Cardiac septum (tissue), 1 donor: Measurements from ENCODE around the gene AGTPBP1. TPM values are rescaled to one million over a fixed set of nuclear protein-coding genes. Genes with fewer than 3 reads are reported as not detected.
"Not testable (repeated sequence)": the region's sequence is repeated elsewhere in the genome, so short reads cannot be mapped to it uniquely, and the experiment has no call there.

Experiments
- DNase-seq: peaks from one replicate; pipeline ENCODE4 v3.0.0-alpha.2; 2020; ENCODE audit warnings: low spot score
- intact Hi-C: fragments of 100-400 bp; cut with DNase I; formaldehyde crosslinking; loops from one replicate; pipeline ENCODE4 v1.14.0; 2022
- total RNA-seq: library from RNA; stranded (reverse); fragmentation: NEBNext Ultra II Directional; extraction: Animal tissue kit (Norgen Biotek cat#: 25700); gene quantifications from one replicate; pipeline ENCODE4 v1.2.1, GENCODE V29; 2021
- donor health status: DM: no; HTN: no; CAD: no.

AGTPBP1 gene
- total RNA-seq, 1 donor from 2014 or later, result 39.0 TPM

DNA sequence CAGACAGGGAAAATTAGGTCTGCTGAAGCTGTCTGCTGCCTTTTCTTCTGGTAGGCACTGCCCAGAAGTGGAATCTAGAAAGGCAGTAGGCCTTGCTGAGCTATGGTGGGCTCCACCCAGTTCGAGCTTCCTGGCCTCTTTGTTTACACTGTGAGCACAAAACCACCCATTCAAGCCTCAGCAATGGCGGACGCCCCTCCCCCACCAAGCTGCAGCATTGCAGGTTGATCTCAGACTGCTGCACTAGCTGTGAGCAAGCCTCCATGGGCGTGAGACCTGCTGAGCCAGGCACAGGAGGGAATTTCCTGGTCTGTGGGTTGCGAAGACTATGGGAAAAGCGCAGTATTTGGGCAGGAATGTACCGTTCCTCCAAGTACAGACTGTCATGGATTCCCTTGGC, 18.5 kb downstream of the AGTPBP1 start:
- peak; percentile 80 for DNase-seq
- intact Hi-C loops, result no loop called here

DNA sequence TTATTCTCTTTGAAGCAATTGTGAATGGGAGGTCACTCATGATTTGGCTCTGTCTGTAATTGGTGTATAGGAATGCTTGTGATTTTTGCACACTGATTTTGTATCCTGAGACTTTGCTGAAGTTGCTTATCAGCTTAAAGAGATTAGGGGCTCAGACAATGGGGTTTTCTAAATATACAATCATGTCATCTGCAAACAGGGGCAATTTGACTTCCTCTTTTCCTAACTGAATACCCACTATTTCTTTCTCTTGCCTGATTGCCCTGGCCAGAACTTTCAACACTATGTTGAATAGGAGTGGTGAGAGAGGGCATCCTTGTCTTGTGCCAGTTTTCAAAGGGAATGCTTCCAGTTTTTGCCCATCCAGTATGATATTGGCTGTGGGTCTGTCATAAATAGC, 22.3 kb downstream of the AGTPBP1 start:
- DNase-seq, intact Hi-C loops: not testable (repeated sequence)

DNA sequence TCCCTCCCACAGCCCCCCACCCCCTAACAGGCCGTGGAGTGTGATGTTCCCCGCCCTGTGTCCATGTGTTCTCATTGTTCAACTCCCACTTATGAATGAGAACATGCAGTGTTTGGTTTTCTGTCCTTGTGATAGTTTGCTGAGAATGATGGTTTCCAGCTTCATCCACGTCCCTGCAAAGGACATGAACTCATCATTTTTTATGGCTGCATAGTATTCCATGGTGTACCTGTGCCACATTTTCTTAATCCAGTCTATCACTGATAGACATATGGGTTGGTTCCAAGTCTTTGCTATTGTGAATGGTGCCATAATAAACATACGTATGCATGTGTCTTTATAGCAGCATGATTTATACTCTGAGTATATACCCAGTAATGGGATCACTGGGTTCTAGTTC, 23.9 kb downstream of the AGTPBP1 start:
- intact Hi-C loops, DNase-seq: not testable (repeated sequence)

DNA sequence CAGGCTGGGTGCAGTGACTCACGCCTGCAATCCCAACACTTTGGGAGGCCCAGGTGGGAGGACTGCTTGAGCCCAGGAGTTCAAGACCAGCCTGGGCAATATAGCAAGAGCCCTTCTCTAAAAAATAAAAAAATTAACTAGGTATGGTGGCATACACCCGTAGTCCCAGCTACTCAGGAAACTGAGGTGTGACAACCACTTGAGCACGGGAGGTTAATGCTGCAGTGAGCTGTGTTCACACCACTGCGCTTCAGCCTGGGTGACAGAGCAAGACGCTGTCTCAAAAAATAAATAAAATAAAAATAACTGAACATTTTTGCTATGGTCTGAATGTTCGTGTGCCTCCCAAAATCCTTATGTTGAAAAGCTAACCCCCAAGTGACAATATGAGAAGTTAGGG, 24.5 kb downstream of the AGTPBP1 start:
- intact Hi-C loops, result no loop called here
- DNase-seq, result no peak

DNA sequence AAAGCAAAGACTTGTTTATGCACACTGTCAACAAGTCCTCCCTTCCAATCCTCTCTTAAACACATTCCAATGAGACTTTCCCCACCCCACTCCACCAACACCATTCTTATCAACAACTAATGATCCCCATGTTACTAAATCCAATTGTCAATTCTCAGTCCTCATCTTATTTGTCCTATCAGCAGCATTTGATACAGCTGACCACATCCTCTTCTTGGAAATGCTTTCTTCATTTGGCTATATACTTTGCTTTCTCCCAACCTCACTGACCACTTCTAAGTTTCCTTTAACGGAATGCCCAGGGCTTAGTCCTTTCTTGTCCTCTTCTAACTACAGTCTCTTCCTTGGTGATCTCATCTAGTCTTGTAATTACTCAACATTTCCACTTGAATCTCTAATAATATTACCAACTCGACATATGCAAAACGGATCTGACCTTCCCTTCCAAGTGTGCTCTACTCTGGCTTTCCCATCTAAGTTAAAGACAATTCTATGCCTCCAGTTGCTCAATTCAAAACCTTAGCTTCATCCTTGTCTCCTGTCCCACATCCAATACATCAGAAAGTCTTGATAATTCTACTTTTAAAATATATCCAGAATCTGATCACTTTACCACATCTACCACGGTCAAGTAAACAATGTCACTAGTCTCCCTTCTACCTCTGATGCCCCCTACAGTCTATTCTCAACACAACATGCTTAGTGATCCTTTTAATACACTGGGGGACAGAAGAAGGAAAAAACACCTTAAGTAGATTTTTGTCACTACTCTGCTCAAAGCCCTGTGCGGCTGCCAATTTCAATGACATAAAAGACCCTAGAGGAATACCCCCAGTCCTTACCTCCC, 25.5 kb downstream of the AGTPBP1 start:
- intact Hi-C loops, result no loop called here
- no peak for DNase-seq

DNA sequence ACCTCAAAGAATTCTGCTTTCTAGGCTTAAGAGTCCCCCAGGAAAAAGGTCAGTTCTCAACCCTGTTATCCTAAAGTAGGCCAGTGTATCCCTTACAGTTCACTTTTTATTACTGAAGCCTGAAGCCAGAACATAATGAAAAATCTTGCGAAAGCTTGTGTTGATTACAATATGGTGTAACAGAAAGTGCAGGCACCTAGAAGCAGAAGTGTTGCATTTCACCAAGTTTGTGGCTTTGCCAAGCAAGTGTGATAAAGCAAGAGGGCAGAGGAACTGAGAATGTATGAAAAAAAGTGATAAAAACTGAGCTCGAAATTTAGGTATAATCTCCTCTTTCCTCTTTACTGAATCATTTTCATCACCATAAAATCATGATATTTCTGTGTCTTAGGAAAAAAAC, 26.2 kb downstream of the AGTPBP1 start:
- intact Hi-C loops, result no loop called here
- DNase-seq, result no peak

DNA sequence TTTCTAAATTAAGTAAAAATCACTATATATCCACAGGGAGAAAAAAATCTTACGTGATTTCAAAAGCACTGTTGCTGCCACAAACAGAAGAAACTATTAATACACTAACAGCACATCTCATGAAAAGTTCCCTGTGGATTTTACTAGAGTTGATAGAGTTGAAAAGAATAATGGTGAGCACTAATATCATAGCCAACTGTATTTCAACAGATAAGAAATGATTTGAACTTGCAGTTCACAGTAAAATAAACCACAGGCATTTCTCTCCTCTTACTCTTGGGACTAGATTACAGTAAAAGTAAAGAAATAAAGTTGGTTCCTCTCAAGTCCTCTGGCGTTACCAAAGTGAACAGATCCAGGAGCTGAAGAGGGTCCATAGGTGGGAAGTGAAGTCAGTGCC, 27.9 kb downstream of the AGTPBP1 start:
- DNase-seq, result no peak
- intact Hi-C loops, result no loop called here

DNA sequence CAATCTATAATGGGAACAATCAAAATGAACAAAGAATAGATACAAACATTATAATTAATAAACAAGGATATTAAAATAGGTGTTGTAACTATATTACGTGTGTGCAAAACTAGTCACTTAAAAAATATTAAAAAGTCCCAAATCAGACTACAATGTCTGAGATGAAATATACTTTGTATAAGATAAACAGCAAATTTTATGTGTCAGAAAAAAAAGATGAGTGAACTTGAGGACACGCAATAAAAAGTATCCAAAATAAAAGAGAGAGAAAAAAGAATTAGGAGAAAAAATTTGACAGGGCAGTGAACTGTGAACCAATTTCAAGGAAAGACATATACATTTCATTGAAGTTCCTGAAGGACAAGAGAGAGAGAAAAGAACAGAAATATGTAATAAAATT, 37.0 kb downstream of the AGTPBP1 start:
- intact Hi-C loops, result no loop called here
- DNase-seq, result no peak

DNA sequence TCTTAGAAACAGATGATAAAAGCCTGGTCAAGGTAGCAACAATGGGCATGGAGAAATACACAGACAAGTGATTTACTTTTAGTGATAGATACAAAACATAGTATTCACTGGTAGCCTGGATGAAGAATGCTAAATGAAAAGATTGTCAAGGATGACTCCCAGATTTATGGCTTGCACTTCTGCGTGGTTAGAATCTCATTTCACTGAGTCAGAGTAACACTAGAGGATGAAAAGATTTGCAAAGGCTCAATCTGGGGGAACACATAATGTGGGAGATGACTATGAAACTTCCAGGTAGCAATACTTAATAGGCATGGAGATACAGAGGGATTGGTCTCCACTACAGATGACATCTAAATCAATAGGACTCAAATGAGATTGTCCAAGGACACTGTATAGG, 38.4 kb downstream of the AGTPBP1 start:
- intact Hi-C loops, result no loop called here
- DNase-seq, result no peak

DNA sequence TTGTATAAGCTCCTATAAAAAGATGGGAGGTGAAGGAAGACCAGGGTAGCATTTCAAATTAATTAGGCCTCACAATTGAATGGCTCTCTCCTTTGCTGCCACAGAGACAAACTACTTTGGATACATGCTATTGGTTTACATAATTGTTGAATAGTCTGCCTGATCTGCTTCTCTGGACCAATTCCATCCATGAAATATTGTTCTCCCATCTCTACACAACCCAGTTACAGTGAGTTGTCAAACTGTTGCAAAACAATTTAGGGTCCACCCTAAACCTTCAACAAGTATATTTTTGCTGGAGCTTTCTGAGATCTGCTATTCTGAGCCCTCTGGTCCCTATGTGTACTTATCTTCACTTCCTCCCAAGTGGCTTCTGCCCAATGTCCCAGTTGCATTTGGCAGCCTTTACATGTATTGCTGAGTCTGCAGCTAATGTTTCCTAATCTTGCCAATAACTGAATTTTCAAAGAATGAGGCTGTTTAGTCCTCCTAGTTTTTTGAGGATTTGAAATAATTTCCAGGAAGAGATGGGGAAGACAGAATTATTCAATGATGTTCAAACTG, 38.9 kb downstream of the AGTPBP1 start:
- intact Hi-C loops, result no loop called here
- no peak for DNase-seq

DNA sequence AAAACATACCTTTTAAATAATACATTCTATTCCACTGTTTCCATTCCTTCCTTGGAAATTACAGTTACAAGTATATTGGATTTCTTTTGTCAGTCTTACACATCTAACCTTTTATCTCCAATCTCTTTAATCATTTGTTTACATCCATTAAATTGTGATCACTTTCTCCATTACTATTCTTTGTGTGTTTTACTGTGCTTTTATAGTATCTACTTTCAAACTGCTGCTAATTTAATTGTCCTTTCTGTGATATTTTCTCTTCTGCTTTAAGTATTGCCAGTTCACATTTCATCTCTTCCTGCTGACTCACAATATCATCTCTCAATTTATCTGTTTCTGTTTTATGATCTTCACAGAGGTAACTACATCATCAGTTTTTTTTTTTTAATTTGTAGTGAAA, 39.6 kb downstream of the AGTPBP1 start:
- intact Hi-C loops, result no loop called here
- DNase-seq, result no peak

DNA sequence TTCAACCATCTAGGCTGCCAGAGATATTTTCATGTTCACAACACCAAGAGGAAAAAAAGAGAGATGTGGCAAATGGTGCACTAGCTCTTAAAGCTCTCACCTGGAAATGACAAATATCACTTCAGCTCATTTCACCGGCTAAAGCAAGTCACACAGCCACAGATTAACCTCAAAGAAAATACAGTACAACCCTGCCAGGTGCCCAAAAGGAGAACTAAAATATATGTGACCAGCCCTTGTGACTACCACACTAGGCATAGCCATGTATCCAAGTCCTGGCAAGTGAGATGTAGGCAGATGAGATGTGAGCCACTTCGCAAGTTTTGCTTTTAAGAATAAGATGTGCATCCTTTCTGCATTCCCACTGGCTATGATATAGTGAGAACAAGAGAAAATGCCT, 41.4 kb downstream of the AGTPBP1 start:
- DNase-seq, result no peak
- intact Hi-C loops, result no loop called here

DNA sequence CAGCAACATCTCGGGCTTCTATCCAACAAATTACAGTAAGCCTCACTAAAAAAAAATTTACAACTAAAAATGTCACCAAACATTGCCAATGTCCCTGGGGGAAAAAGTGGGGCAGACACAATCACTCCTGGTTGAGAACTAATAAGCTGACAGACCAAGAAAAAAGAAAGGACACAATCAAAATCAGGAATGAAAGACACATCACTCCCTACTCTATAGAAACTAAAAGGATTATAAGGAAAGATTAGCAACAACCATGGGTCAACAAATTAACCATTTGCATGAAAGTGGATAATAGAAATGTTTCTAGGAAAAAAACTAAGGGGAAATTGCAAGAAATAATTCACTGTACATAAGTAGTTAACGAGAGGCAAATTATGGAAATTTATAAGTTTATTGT, 53.4 kb downstream of the AGTPBP1 start:
- DNase-seq, result no peak
- intact Hi-C loops, result loop anchor here (10.0 kb wide), 1 partner anchor 64 kb away; no protein-coding TSS in a partner anchor

DNA sequence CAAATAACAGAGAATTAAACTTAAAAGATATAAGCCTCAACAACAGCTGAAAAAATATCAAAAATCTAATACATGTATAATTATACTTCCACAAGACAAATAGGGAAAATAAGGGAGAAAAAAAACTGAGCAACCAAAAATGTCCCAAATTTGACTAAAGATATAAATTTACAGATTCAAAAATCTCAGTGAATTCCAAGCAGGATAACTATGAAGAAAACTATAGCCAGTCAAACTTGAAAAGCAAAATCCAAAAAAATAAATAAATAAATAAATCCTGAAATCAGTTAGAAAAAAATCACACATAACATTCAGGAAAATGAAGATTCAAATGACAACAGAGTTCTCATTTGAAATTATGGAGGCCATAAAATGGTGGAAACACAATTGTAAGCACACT, 56.7 kb downstream of the AGTPBP1 start:
- intact Hi-C loops, result loop anchor here (10.0 kb wide), 1 partner anchor 60 kb away; no protein-coding TSS in a partner anchor
- no peak for DNase-seq

DNA sequence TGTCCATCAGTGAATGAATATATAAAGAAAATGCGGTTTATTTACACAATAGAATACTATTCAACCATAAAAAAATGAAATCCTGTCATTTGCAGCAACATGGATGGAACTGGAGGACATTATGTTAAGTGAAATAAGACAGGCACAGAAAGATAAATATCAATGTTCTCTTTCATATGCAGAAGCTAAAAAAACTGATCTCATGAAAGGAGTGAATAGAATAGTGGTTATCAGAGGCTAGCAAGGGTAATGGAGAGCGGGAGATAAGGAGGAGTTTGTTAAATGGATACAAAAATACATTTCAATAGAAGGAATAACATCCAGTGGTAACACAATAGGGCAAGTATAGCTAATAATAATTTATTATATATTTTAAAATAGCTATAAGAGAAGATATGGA, 65.0 kb downstream of the AGTPBP1 start:
- intact Hi-C loops, result no loop called here
- no peak for DNase-seq

DNA sequence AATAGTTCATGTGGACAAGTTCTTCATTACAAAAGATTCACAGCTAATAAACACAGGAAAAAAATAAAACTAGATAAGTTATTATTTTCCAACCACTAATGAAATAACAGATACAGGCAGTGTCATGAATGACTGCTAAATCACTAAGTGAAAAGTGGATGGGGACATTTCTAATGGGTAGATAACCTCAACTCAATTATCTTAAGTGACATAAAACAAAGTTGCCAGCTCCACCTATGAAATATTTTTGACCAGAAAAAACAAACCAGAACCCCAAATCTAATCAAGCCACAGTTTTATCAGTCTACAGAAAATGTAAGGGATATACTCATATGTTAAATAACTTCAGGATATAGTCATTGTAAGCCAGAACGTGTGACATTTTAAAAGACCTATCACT, 74.4 kb downstream of the AGTPBP1 start:
- DNase-seq, result no peak
- intact Hi-C loops, result no loop called here

DNA sequence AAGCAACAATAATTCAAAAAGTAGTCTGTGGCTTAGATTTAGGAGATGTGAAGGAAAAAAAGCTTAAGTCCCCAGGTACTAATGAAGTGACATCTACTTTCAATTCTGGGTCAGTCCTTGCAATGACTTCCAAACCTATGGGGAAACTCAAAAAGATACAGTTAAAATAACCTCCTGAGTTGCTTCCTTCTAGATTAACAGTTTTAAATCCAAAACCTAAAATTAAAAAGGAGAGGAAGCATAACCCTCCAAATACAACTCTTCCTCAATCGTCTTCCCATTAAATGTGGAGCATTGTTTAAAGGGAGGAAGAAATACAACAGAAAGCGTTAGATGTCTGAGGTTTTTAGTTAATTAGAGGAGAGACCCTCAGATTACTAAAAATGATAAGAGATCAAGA, 75.7 kb downstream of the AGTPBP1 start:
- no peak for DNase-seq
- intact Hi-C loops, result no loop called here

DNA sequence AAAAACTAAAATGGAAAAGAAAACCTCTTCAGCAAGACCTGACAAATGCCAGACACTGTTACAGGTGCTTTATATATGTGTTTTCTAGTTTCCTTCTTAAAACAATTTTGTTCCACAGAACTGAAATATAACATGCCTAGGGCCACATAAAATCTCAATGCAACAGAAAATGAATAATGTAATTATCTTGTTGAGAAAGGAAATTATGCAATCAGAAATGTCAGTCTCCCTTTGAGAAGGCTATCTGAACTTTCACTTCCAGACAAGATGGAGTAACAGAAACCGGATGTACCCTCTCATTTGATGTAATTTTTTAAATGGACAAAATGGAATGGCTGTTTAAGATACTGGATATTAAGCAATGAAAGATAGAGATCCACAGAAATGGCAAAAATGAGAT, 79.2 kb downstream of the AGTPBP1 start:
- DNase-seq, result no peak
- intact Hi-C loops, result no loop called here

DNA sequence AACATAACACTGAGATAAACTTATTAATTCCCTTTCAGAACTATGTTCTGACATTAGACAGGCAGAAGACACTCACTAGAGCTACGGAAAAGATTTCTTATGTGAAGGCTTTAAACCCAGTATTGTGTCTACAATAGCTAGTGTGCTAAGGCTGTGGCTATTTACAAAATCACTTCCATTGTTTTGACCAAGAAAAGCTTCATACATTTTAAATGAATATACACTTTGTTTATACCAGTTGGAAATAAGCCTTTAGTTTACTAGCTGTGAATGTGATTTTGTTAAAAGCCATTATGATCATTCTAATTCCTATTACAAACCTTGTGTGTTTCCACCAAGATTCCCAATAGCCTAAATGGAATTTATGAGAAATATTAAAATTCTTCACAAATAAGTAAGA, 83.0 kb downstream of the AGTPBP1 start:
- no peak for DNase-seq
- intact Hi-C loops, result no loop called here

DNA sequence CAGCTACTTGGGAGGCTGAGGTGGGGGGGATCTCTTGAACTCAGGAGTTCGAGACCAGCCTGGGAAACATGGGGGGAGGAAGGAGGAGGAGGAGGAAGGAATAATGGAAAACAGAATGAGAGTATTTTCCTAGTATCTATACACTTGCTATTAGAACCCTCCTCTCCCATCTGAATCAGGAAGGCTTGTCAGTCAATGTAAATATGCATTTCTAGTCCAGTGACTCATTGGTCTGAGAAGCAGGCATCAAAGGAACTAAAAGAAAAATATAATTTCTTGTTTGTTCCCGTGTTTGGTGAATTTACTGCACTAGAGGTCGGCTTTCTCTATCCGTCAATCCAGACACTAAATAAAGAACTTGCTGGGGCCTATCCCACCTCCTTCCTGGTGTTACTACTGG, 88.6 kb downstream of the AGTPBP1 start:
- intact Hi-C loops, result no loop called here
- DNase-seq, result no peak

DNA sequence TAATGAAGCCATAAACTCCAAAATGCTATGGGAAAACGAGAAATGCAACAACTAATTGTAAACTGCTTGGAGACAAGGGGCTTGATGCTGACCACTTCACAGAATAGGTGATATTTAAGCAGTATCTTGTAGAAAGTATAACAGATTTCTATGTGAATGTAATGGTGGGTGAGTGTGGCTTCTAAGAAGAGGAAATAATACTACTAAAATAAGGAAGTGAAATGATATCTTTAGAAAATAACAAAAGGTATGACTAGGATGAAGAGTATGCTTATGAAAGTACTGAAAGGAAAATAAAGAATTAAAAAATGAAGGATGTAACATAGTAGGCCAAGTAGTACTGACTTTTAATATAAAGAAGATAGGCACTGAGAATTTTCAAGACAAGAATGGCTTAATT, 94.2 kb downstream of the AGTPBP1 start:
- intact Hi-C loops, result no loop called here
- DNase-seq, result no peak
